Neutrophil (primary cell): ENCODE data around the gene PDCD1LG2.

ENCODE experiments used
- H3K27ac ChIP-seq: fragments of 200-600 bp; sonication (generic); 2 replicates; pipeline ENCODE4 v1.5.1; 2016; ENCODE audit warnings: mild to moderate bottlenecking, moderate library complexity
- H3K27me3 ChIP-seq: fragments of 200-600 bp; sonication (generic); 2 replicates; pipeline ENCODE4 v1.6.0; 2016; ENCODE audit warnings: mild to moderate bottlenecking
- H3K36me3 ChIP-seq: fragments of 200-600 bp; sonication (generic); 2 replicates; pipeline ENCODE4 v1.5.1; 2017
- H3K4me1 ChIP-seq, 2 experiments: fragments of 200-600 bp in 1 of 2; sonication (generic) in 1 of 2; 1 replicate in 1 of 2; 2 replicates in 1 of 2; pipeline versions ENCODE4 v1.5.1 to v1.6.1; 2013 to 2016; ENCODE audit warnings: low read depth in 1 of 2, low read length in 1 of 2, mild to moderate bottlenecking in 1 of 2, moderate library complexity in 1 of 2; ENCODE audit not compliant: control insufficient read depth in 1 of 2, insufficient read depth in 1 of 2
- H3K4me3 ChIP-seq, 2 experiments: fragments of 200-600 bp in 1 of 2; sonication (generic) in 1 of 2; 1 replicate in 1 of 2; 2 replicates in 1 of 2; pipeline ENCODE4 v1.5.1; 2013 to 2016; ENCODE audit warnings: low read depth in 1 of 2, low read length in 1 of 2, mild to moderate bottlenecking in 1 of 2, moderate library complexity in 1 of 2
- H3K9me3 ChIP-seq: fragments of 200-600 bp; sonication (generic); 2 replicates; pipeline ENCODE4 v1.5.1; 2016
- CTCF ChIP-seq: fragments of 200-600 bp; sonication (generic); IDR thresholded peaks from 2 replicates; pipeline ENCODE4 v1.5.1; 2016; ENCODE audit warnings: antibody characterized with exemption

The PDCD1LG2 gene

GRCh38 chr9:5515261-5515650, 4.9 kb downstream of the PDCD1LG2 start:
- H3K27ac ChIP-seq: no peak overlapping the region
- peaks cover 0 to 6% of the 10 kb centered on the region in 2 experiments for H3K4me1 ChIP-seq
- H3K9me3 ChIP-seq: no peaks in the 10 kb centered on the region
- no peak for TF ChIP-seq CTCF
- H3K36me3 ChIP-seq: no peaks in the 10 kb centered on the region
- H3K27me3 ChIP-seq: no peaks in the 10 kb centered on the region
- no peak overlapping the region for H3K4me3 ChIP-seq

- Histone ChIP-seq H3K9me3 (no peaks in the 10 kb centered on the region), H3K4me1 (no peaks in the 10 kb centered on the region), H3K4me3 (no peak overlapping the region), H3K27ac (no peak overlapping the region), H3K36me3 (no peaks in the 10 kb centered on the region), H3K27me3 (no peaks in the 10 kb centered on the region)
- TF ChIP-seq CTCF: no peak
Observed at GRCh38 chr9:5516453-5517220, 6.3 kb downstream of the PDCD1LG2 start.

- H3K4me3 ChIP-seq: no peak overlapping the region
- H3K27me3 ChIP-seq: no peaks in the 10 kb centered on the region
- H3K4me1 ChIP-seq: no peaks in the 10 kb centered on the region
- no peaks in the 10 kb centered on the region for H3K9me3 ChIP-seq
- no peaks in the 10 kb centered on the region for H3K36me3 ChIP-seq
- no peak overlapping the region for H3K27ac ChIP-seq
- no peak for TF ChIP-seq CTCF
Observed at GRCh38 chr9:5518171-5518936, 8.0 kb downstream of the PDCD1LG2 start.

GRCh38 chr9:5518937-5519319, 8.6 kb downstream of the PDCD1LG2 start:
- Histone ChIP-seq H3K36me3 (no peaks in the 10 kb centered on the region), H3K4me1 (no peaks in the 10 kb centered on the region), H3K4me3 (no peak overlapping the region), H3K9me3 (no peaks in the 10 kb centered on the region), H3K27ac (no peak overlapping the region), H3K27me3 (no peaks in the 10 kb centered on the region)
- no peak for TF ChIP-seq CTCF

GRCh38 chr9:5524090-5524489, 13.8 kb downstream of the PDCD1LG2 start:
- no peak for TF ChIP-seq CTCF
- Histone ChIP-seq H3K4me3 (no peak overlapping the region), H3K27ac (no peak overlapping the region)

More at GRCh38 chr9:5524090-5524489, 13.8 kb downstream of the PDCD1LG2 start:
- Histone ChIP-seq H3K27me3 (no peaks in the 10 kb centered on the region), H3K9me3 (no peaks in the 10 kb centered on the region), H3K36me3 (no peaks in the 10 kb centered on the region), H3K4me1 (no peaks in the 10 kb centered on the region)
